DLD1 (cell line): ENCODE data around the gene ACE.

Source experiments
- in situ Hi-C: cut with HindIII; loops from 2 replicates; pipeline ENCODE4 v1.10.0; 2017; ENCODE audit warnings: low sequenced_read_pairs

The ACE gene

GRCh38 chr17:63476854-63477479 lies at the start of gene ACE:
Gene ACE (plus strand): TSS chr17:63477061. CDS start chr17:63477095, 34 bp downstream.
- in situ Hi-C loops = no loop called here

- in situ Hi-C loops = no loop called here
These were observed 47.1 kb upstream of the ACE start for GRCh38 chr17:63429766-63430165.

- in situ Hi-C loops = no loop called here
These were observed 46.6 kb upstream of the ACE start for GRCh38 chr17:63430223-63430622.

GRCh38 chr17:63431618-63431938 lies 45.3 kb upstream of the ACE start:
- in situ Hi-C loops = no loop called here

- in situ Hi-C loops = no loop called here
These were observed 44.7 kb upstream of the ACE start for GRCh38 chr17:63431939-63432804.

- in situ Hi-C loops = no loop called here
These were observed 42.9 kb upstream of the ACE start for GRCh38 chr17:63433746-63434591.

GRCh38 chr17:63434951-63435571 lies 41.8 kb upstream of the ACE start:
- in situ Hi-C loops = no loop called here

GRCh38 chr17:63435681-63436522 lies 41.0 kb upstream of the ACE start:
- in situ Hi-C loops = no loop called here

- in situ Hi-C loops = no loop called here
These were observed 40.2 kb upstream of the ACE start for GRCh38 chr17:63436523-63437110.

- in situ Hi-C loops = no loop called here
These were observed 39.4 kb upstream of the ACE start for GRCh38 chr17:63437287-63438091.

- in situ Hi-C loops = no loop called here
These were observed 38.5 kb upstream of the ACE start for GRCh38 chr17:63438092-63439051.

- in situ Hi-C loops = no loop called here
These were observed 37.2 kb upstream of the ACE start for GRCh38 chr17:63439687-63440086.

- in situ Hi-C loops = no loop called here
These were observed 36.6 kb upstream of the ACE start for GRCh38 chr17:63440127-63440769.

GRCh38 chr17:63440770-63441335 lies 36.0 kb upstream of the ACE start:
- in situ Hi-C loops = no loop called here

GRCh38 chr17:63441654-63442053 lies 35.2 kb upstream of the ACE start:
- in situ Hi-C loops = no loop called here

GRCh38 chr17:63442074-63442473 lies 34.8 kb upstream of the ACE start:
- in situ Hi-C loops = no loop called here

- in situ Hi-C loops = no loop called here
These were observed 34.3 kb upstream of the ACE start for GRCh38 chr17:63442549-63443035.
